Kidney (tissue), 14 donors: Measurements from ENCODE around the gene POLR3A. TPM values are rescaled to one million over a fixed set of nuclear protein-coding genes. Genes with fewer than 3 reads are reported as not detected.

Source experiments
- DNase-seq, 5 donors: peaks; one replicate each; pipeline ENCODE4 v3.0.0-alpha.2; 2013 to 2020
- FAIRE-seq: peaks from 2 replicates; lab custom pipeline; 2012; peaks lifted over from hg19 to GRCh38; lab: Jason Lieb, UNC
- H3K27ac ChIP-seq, 2 donors: one replicate each; pipeline ENCODE4 v1.7.0; 2013; ENCODE audit warnings: low read depth in 2 of 2, low read length in 2 of 2, inconsistent platforms in 1 of 2
- H3K27me3 ChIP-seq: one replicate; pipeline ENCODE4 v1.7.1; 2013; ENCODE audit warnings: low read length, inconsistent platforms; ENCODE audit not compliant: control insufficient read depth, insufficient read depth
- H3K36me3 ChIP-seq, 3 donors: one replicate each; pipeline versions ENCODE4 v1.7.0 to v1.7.1; 2013; ENCODE audit warnings: low read length in 3 of 3, control low read depth in 1 of 3, inconsistent platforms in 1 of 3; ENCODE audit not compliant: insufficient read depth in 3 of 3, control insufficient read depth in 2 of 3
- H3K4me1 ChIP-seq, 3 donors: one replicate each; pipeline versions ENCODE4 v1.7.0 to v1.7.1; 2013; ENCODE audit warnings: low read length in 3 of 3, inconsistent platforms in 1 of 3, low read depth in 1 of 3; ENCODE audit not compliant: control insufficient read depth in 2 of 3, insufficient read depth in 2 of 3
- H3K4me3 ChIP-seq, 3 donors: one replicate each; pipeline versions ENCODE4 v1.7.0 to v1.8.1; 2013; ENCODE audit warnings: low read length in 3 of 3, control low read depth in 1 of 3, inconsistent platforms in 1 of 3
- H3K9ac ChIP-seq, 3 donors: one replicate each; pipeline versions ENCODE4 v1.7.0 to v1.7.1; 2013; ENCODE audit warnings: low read length in 3 of 3, control low read depth in 1 of 3, inconsistent platforms in 1 of 3
- H3K9me3 ChIP-seq, 3 donors: one replicate each; pipeline versions ENCODE4 v1.7.0 to v1.7.1; 2013; ENCODE audit warnings: low read length in 3 of 3, control low read depth in 1 of 3, inconsistent platforms in 1 of 3; ENCODE audit not compliant: control insufficient read depth in 2 of 3, insufficient read depth in 1 of 3
- intact Hi-C: fragments of 100-400 bp; cut with DNase I; formaldehyde crosslinking; loops from one replicate; pipeline ENCODE4 v1.11.1; 2022
- polyA plus RNA-seq: library from polyadenylated mRNA; stranded (reverse); fragments of 350-450 nt; fragmentation: Illumina TruSeq; extraction: RNeasy Lipid Tissue Mini Kit (QIAGEN cat#74804); gene quantifications from one replicate; pipeline ENCODE4 v1.2.3, GENCODE V29; 2014; ENCODE audit warnings: low read depth, low replicate concordance; ENCODE audit not compliant: insufficient read depth
- total RNA-seq: library from RNA; stranded (reverse); fragmentation: NEBNext Ultra II Directional; extraction: Animal tissue kit (Norgen Biotek cat#: 25700); gene quantifications from one replicate; pipeline ENCODE4 v1.2.1, GENCODE V29; 2021
- TF ChIP-seq, protein P1 (sequence below): IDR thresholded peaks from 3 replicates; pipeline ENCODE4 v1.5.1; 2012; ENCODE audit warnings: mild to moderate bottlenecking, moderate library complexity, borderline replicate concordance; ENCODE audit not compliant: insufficient read depth; ENCODE audit errors: extremely low read depth
- donor health status: control.
- donor health status: control.
- donor health status: control.
- donor health status: control.
- donor health status: control.
- donor health status: DM: yes; HTN: yes; CAD: no.
- donor health status: Normal renal cell carcinoma (clear cell type).

Gene POLR3A
- total and polyA plus RNA-seq, 2 donors from 2014 or later, result 4.9 to 13.3 TPM

DNA sequence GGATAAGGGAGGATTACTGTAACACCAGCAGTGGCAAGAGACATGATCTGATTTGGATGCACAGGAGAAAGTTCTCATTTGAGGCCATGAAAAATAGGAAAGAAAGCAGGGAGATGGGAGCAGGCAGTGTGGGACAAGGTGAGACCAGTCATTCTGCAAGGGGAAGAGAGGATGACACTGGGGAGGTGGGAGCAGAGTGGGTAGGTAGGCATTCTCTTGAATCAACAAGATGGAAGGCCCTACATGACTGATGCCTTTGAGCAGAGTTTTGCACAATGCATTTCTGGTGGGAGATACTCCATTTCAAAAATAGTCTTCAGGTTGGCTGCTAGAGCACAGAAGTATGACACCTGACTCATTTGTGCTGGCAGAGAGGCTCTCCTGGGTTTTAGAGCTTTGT, 14.9 kb upstream of the POLR3A start:
- H3K4me3 ChIP-seq, result no peak overlapping the region
- no peak for FAIRE-seq

DNA sequence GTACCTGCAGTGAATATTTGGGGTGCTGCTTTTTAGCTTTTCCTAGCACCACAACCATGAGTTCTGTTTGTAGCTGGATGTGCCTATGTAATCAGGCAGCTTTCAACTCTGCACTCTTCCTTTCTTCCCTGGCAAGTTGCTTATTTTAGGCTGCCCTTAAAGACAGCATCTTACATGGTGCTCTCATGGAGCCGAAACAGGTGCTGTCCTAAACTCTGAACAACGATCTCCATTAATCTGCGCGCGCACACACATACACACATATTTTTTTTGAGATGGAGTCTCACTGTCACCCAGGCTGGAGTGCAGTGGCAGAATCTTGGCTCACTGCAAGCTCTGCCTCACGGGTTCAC, 13.4 kb upstream of the POLR3A start:
- TF ChIP-seq, protein P1, sequence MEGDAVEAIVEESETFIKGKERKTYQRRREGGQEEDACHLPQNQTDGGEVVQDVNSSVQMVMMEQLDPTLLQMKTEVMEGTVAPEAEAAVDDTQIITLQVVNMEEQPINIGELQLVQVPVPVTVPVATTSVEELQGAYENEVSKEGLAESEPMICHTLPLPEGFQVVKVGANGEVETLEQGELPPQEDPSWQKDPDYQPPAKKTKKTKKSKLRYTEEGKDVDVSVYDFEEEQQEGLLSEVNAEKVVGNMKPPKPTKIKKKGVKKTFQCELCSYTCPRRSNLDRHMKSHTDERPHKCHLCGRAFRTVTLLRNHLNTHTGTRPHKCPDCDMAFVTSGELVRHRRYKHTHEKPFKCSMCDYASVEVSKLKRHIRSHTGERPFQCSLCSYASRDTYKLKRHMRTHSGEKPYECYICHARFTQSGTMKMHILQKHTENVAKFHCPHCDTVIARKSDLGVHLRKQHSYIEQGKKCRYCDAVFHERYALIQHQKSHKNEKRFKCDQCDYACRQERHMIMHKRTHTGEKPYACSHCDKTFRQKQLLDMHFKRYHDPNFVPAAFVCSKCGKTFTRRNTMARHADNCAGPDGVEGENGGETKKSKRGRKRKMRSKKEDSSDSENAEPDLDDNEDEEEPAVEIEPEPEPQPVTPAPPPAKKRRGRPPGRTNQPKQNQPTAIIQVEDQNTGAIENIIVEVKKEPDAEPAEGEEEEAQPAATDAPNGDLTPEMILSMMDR, result no peak
- no peak overlapping the region for H3K27ac ChIP-seq
- FAIRE-seq (no peak), DNase-seq (no peak)
- no peak overlapping the region for H3K9ac ChIP-seq
- no peak overlapping the region for H3K4me3 ChIP-seq
- peaks cover 17 to 37% (median 21%) of the 10 kb centered on the region in 3 donors for H3K36me3 ChIP-seq
- intact Hi-C loops, result loop anchor here (10.0 kb wide), 1 partner anchor 1152 kb away; no protein-coding TSS in a partner anchor
- H3K9me3 ChIP-seq, result no peaks in the 10 kb centered on the region
- H3K4me1 ChIP-seq, result peaks cover 2 to 6% (median 4%) of the 10 kb centered on the region in 3 donors
- H3K27me3 ChIP-seq, result no peaks in the 10 kb centered on the region

More for the DNA sequence above, 14.9 kb upstream of the POLR3A start:
- H3K36me3 ChIP-seq, result peaks cover 13 to 24% (median 16%) of the 10 kb centered on the region in 3 donors
- intact Hi-C loops, result loop anchor here (10.0 kb wide), 1 partner anchor 1151 kb away; no protein-coding TSS in a partner anchor
- peaks cover 2 to 6% (median 4%) of the 10 kb centered on the region in 3 donors for H3K4me1 ChIP-seq
- no peak for DNase-seq
- no peaks in the 10 kb centered on the region for H3K9me3 ChIP-seq
- H3K27ac ChIP-seq, result no peak overlapping the region
- TF ChIP-seq, protein P1, result no peak
- no peaks in the 10 kb centered on the region for H3K27me3 ChIP-seq
- no peak overlapping the region for H3K9ac ChIP-seq

DNA sequence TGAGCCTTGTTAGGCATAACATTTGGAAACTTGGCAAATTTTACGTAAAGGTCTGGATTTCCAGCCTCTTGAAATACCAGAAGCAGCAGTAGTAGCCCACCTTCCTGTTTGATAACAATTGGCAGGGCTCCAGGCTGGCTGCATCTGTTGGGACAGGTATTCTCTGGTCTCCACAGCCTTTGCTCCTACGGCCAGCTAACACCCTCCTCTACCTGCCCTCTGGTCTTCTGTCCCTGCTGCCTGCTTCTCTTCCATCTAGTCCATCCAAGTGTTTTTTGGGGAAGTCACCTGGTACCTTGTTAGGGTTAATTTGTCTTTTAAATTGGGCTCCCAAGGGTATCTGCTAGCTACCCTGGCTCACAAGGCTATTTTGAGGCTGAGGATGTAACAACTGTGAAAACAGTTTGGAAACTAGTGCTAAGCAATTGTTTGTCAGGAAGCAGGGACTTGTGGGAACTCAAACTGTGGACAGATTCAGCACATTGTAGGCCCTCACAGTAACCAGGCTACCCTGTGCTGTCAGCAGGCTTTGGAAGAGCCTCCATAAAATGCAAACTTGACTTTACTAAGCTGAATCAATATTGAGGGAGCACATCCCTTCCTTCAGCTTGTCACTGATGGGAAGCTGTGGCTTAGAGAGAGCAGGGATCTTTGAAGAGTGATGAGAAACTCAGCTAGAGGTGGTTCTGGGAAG, 12.9 kb upstream of the POLR3A start:
- H3K9ac ChIP-seq, result no peak overlapping the region
- no peak overlapping the region for H3K4me3 ChIP-seq
- peaks cover 20 to 42% (median 25%) of the 10 kb centered on the region in 3 donors for H3K36me3 ChIP-seq
- TF ChIP-seq, protein P1, result no peak
- FAIRE-seq, result no peak
- intact Hi-C loops, result loop anchor here (10.0 kb wide), 1 partner anchor 1153 kb away; no protein-coding TSS in a partner anchor
- no peak overlapping the region for H3K27ac ChIP-seq
- DNase-seq, result no peak
- no peaks in the 10 kb centered on the region for H3K9me3 ChIP-seq
- H3K4me1 ChIP-seq, result peaks cover 0 to 4% (median 4%) of the 10 kb centered on the region in 3 donors
- no peaks in the 10 kb centered on the region for H3K27me3 ChIP-seq
